Measurements from ENCODE around the gene HLCS.

HLCS gene

DNA sequence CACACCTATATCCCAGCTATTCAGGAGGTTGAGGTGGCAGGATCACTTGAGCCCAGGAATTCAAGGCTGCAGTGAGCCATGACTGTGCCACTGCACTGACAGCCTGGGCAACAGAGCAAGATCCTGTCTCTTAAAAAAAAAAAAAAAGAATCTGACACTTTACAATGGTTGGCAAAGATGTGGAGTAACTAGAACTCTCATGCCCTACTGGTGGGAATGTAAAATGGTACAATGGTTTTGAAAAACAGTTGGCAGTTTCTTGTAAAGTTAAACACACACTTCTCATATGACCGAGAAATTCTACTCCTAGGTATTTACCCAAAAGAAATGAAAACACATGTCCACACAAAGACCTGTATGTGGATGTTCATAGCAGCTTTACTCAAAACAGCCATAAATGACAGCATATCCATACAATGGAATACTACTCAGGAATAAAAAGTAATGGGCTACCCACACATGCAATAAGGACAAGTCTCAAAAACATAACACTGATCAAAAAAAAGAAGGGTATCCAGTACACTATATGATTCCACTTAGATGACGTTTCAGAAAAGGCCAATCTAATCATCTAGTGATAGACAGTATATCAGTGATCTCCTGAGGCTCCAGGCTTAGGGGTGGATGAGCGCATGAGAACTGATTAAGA is 58.1 kb downstream of the HLCS start:
- Histone ChIP-seq H3K4me1 (ENCODE audit: control insufficient read depth in 2 of 2, insufficient read depth in 1 of 2, low read depth in 1 of 2, low read length in 2 of 2) (no peaks in the 10 kb centered on the region), H3K4me2 (ENCODE audit: insufficient read depth, low read length, poor library complexity, severe bottlenecking) (no peak overlapping the region), H3K14ac (ENCODE audit: low read length) (no peak overlapping the region), H3K79me1 (ENCODE audit: low read depth, low read length) (no peaks in the 10 kb centered on the region), H2BK120ac (ENCODE audit: low read depth, low read length) (no peak overlapping the region), H3K18ac (ENCODE audit: low read length) (no peak overlapping the region), H3K27ac (replicated peaks; ENCODE audit: low read length) (no peak overlapping the region), H2AK5ac (ENCODE audit: low read depth, low read length) (no peak overlapping the region), H3K9me3 (replicated peaks in 1 of 2; ENCODE audit: control insufficient read depth in 2 of 2, insufficient read depth in 1 of 2, low read depth in 1 of 2, low read length in 2 of 2) (no peaks in the 10 kb centered on the region), H4K91ac (ENCODE audit: low read depth, low read length, poor library complexity) (no peak overlapping the region), H3K4ac (ENCODE audit: low read length) (no peak overlapping the region), H3K23ac (ENCODE audit: low read depth, low read length, poor library complexity) (no peak overlapping the region), H3K9ac (ENCODE audit: low read depth, low read length, poor library complexity) (no peak overlapping the region), H4K8ac (ENCODE audit: low read depth, low read length) (no peak overlapping the region), H2BK15ac (ENCODE audit: low read length) (no peak overlapping the region), H2BK5ac (ENCODE audit: low read length) (no peak overlapping the region), H3K36me3 (replicated peaks in 1 of 2; ENCODE audit: control insufficient read depth in 2 of 2, insufficient read depth in 2 of 2, low read length in 2 of 2) (no peaks in the 10 kb centered on the region), H2AFZ (ENCODE audit: low read length) (no peak overlapping the region), H2BK12ac (ENCODE audit: low read length) (no peak overlapping the region), H3K4me3 (ENCODE audit: low read length in 2 of 2) (no peak overlapping the region), H3K27me3 (ENCODE audit: control insufficient read depth in 3 of 3, insufficient read depth in 3 of 3, low read depth in 1 of 3, low read length in 3 of 3) (no peaks in the 10 kb centered on the region)
- no peak for DNase-seq (ENCODE audit: low spot score)
- WGBS, 2 donors (ENCODE audit: extremely low coverage in 2 of 2, insufficient read length in 2 of 2, insufficient replicate concordance in 1 of 2) = no CpG with 5 or more reads among the region's 3 CpGs

- Histone ChIP-seq H3K4me3 (ENCODE audit: low read length in 2 of 2) (no peak overlapping the region), H3K79me1 (ENCODE audit: low read depth, low read length) (no peaks in the 10 kb centered on the region), H2BK15ac (ENCODE audit: low read length) (no peak overlapping the region), H2BK5ac (ENCODE audit: low read length) (no peak overlapping the region), H2BK120ac (ENCODE audit: low read depth, low read length) (no peak overlapping the region), H2AK5ac (ENCODE audit: low read depth, low read length) (no peak overlapping the region), H3K36me3 (replicated peaks in 1 of 2; ENCODE audit: control insufficient read depth in 2 of 2, insufficient read depth in 2 of 2, low read length in 2 of 2) (peaks cover 0 to 2% of the 10 kb centered on the region in 2 donors), H4K91ac (ENCODE audit: low read depth, low read length, poor library complexity) (no peak overlapping the region), H3K14ac (ENCODE audit: low read length) (no peak overlapping the region), H3K9me3 (replicated peaks in 1 of 2; ENCODE audit: control insufficient read depth in 2 of 2, insufficient read depth in 1 of 2, low read depth in 1 of 2, low read length in 2 of 2) (no peaks in the 10 kb centered on the region), H3K27ac (replicated peaks; ENCODE audit: low read length) (no peak overlapping the region), H3K27me3 (ENCODE audit: control insufficient read depth in 3 of 3, insufficient read depth in 3 of 3, low read depth in 1 of 3, low read length in 3 of 3) (no peaks in the 10 kb centered on the region), H4K8ac (ENCODE audit: low read depth, low read length) (no peak overlapping the region), H3K4ac (ENCODE audit: low read length) (no peak overlapping the region), H2AFZ (ENCODE audit: low read length) (no peak overlapping the region), H3K23ac (ENCODE audit: low read depth, low read length, poor library complexity) (no peak overlapping the region), H3K9ac (ENCODE audit: low read depth, low read length, poor library complexity) (no peak overlapping the region), H3K4me2 (ENCODE audit: insufficient read depth, low read length, poor library complexity, severe bottlenecking) (no peak overlapping the region), H2BK12ac (ENCODE audit: low read length) (no peak overlapping the region), H3K18ac (ENCODE audit: low read length) (no peak overlapping the region), H3K4me1 (ENCODE audit: control insufficient read depth in 2 of 2, insufficient read depth in 1 of 2, low read depth in 1 of 2, low read length in 2 of 2) (no peaks in the 10 kb centered on the region)
- DNase-seq (ENCODE audit: low spot score) = no peak
- WGBS, 2 donors (ENCODE audit: extremely low coverage in 2 of 2, insufficient read length in 2 of 2, insufficient replicate concordance in 1 of 2) = no CpG with 5 or more reads among the region's 3 CpGs
These were observed 62.3 kb downstream of the HLCS start for GRCh38 chr21:36904093-36904666.

GRCh38 chr21:36902793-36903192 is 63.7 kb downstream of the HLCS start:
- no peaks in the 10 kb centered on the region for H3K79me1 ChIP-seq (ENCODE audit: low read depth, low read length)
- WGBS, 2 donors (ENCODE audit: extremely low coverage in 2 of 2, insufficient read length in 2 of 2, insufficient replicate concordance in 1 of 2) = no CpG with 5 or more reads among the region's 5 CpGs
- H3K23ac ChIP-seq (ENCODE audit: low read depth, low read length, poor library complexity) = no peak overlapping the region
- H2BK15ac ChIP-seq (ENCODE audit: low read length) = no peak overlapping the region
- H3K27me3 ChIP-seq (ENCODE audit: control insufficient read depth in 3 of 3, insufficient read depth in 3 of 3, low read depth in 1 of 3, low read length in 3 of 3) = no peaks in the 10 kb centered on the region
- H3K9me3 ChIP-seq (replicated peaks in 1 of 2; ENCODE audit: control insufficient read depth in 2 of 2, insufficient read depth in 1 of 2, low read depth in 1 of 2, low read length in 2 of 2) = no peaks in the 10 kb centered on the region
- no peak overlapping the region for H4K91ac ChIP-seq (ENCODE audit: low read depth, low read length, poor library complexity)
- H3K27ac ChIP-seq (replicated peaks; ENCODE audit: low read length) = no peak overlapping the region
- H3K18ac ChIP-seq (ENCODE audit: low read length) = no peak overlapping the region
- no peak overlapping the region for H2AK5ac ChIP-seq (ENCODE audit: low read depth, low read length)
- no peak overlapping the region for H3K9ac ChIP-seq (ENCODE audit: low read depth, low read length, poor library complexity)
- H2BK12ac ChIP-seq (ENCODE audit: low read length) = no peak overlapping the region
- DNase-seq (ENCODE audit: low spot score) = no peak
- no peak overlapping the region for H3K4me3 ChIP-seq (ENCODE audit: low read length in 2 of 2)
- H3K14ac ChIP-seq (ENCODE audit: low read length) = no peak overlapping the region
- H2AFZ ChIP-seq (ENCODE audit: low read length) = no peak overlapping the region
- H2BK5ac ChIP-seq (ENCODE audit: low read length) = no peak overlapping the region
- H3K4me2 ChIP-seq (ENCODE audit: insufficient read depth, low read length, poor library complexity, severe bottlenecking) = no peak overlapping the region
- H3K4me1 ChIP-seq (ENCODE audit: control insufficient read depth in 2 of 2, insufficient read depth in 1 of 2, low read depth in 1 of 2, low read length in 2 of 2) = no peaks in the 10 kb centered on the region
- H4K8ac ChIP-seq (ENCODE audit: low read depth, low read length) = no peak overlapping the region
- peaks cover 0 to 2% of the 10 kb centered on the region in 2 donors for H3K36me3 ChIP-seq (replicated peaks in 1 of 2; ENCODE audit: control insufficient read depth in 2 of 2, insufficient read depth in 2 of 2, low read length in 2 of 2)
- H2BK120ac ChIP-seq (ENCODE audit: low read depth, low read length) = no peak overlapping the region
- H3K4ac ChIP-seq (ENCODE audit: low read length) = no peak overlapping the region

- peaks cover 0 to 2% of the 10 kb centered on the region in 2 donors for H3K36me3 ChIP-seq (replicated peaks in 1 of 2; ENCODE audit: control insufficient read depth in 2 of 2, insufficient read depth in 2 of 2, low read length in 2 of 2)
- H3K14ac ChIP-seq (ENCODE audit: low read length) = no peak overlapping the region
- H4K91ac ChIP-seq (ENCODE audit: low read depth, low read length, poor library complexity) = no peak overlapping the region
- no CpG with 5 or more reads among the region's 8 CpGs for WGBS, 2 donors (ENCODE audit: extremely low coverage in 2 of 2, insufficient read length in 2 of 2, insufficient replicate concordance in 1 of 2)
- H2BK12ac ChIP-seq (ENCODE audit: low read length) = no peak overlapping the region
- no peak overlapping the region for H4K8ac ChIP-seq (ENCODE audit: low read depth, low read length)
- H3K4me1 ChIP-seq (ENCODE audit: control insufficient read depth in 2 of 2, insufficient read depth in 1 of 2, low read depth in 1 of 2, low read length in 2 of 2) = no peaks in the 10 kb centered on the region
- no peak overlapping the region for H3K9ac ChIP-seq (ENCODE audit: low read depth, low read length, poor library complexity)
- H3K9me3 ChIP-seq (replicated peaks in 1 of 2; ENCODE audit: control insufficient read depth in 2 of 2, insufficient read depth in 1 of 2, low read depth in 1 of 2, low read length in 2 of 2) = no peaks in the 10 kb centered on the region
- H3K18ac ChIP-seq (ENCODE audit: low read length) = no peak overlapping the region
- no peaks in the 10 kb centered on the region for H3K79me1 ChIP-seq (ENCODE audit: low read depth, low read length)
- no peak overlapping the region for H2BK120ac ChIP-seq (ENCODE audit: low read depth, low read length)
- no peak for DNase-seq (ENCODE audit: low spot score)
- H3K4me2 ChIP-seq (ENCODE audit: insufficient read depth, low read length, poor library complexity, severe bottlenecking) = no peak overlapping the region
- H2BK15ac ChIP-seq (ENCODE audit: low read length) = no peak overlapping the region
- H2AK5ac ChIP-seq (ENCODE audit: low read depth, low read length) = no peak overlapping the region
- no peak overlapping the region for H3K27ac ChIP-seq (replicated peaks; ENCODE audit: low read length)
- H2AFZ ChIP-seq (ENCODE audit: low read length) = no peak overlapping the region
- no peak overlapping the region for H3K4ac ChIP-seq (ENCODE audit: low read length)
- H2BK5ac ChIP-seq (ENCODE audit: low read length) = no peak overlapping the region
- no peak overlapping the region for H3K23ac ChIP-seq (ENCODE audit: low read depth, low read length, poor library complexity)
- no peaks in the 10 kb centered on the region for H3K27me3 ChIP-seq (ENCODE audit: control insufficient read depth in 3 of 3, insufficient read depth in 3 of 3, low read depth in 1 of 3, low read length in 3 of 3)
- H3K4me3 ChIP-seq (ENCODE audit: low read length in 2 of 2) = no peak overlapping the region
These were observed 64.1 kb downstream of the HLCS start for GRCh38 chr21:36902331-36902730.

Measured in neuronal stem cell (in vitro differentiated cells).